ENCODE data around the gene PCDH12.
A peak's percentile ranks its signal among the peaks of the same experiment; 100 is the strongest.
"Not testable (repeated sequence)": the region's sequence is repeated elsewhere in the genome, so short reads cannot be mapped to it uniquely, and the experiment has no call there.

The PCDH12 gene

DNA sequence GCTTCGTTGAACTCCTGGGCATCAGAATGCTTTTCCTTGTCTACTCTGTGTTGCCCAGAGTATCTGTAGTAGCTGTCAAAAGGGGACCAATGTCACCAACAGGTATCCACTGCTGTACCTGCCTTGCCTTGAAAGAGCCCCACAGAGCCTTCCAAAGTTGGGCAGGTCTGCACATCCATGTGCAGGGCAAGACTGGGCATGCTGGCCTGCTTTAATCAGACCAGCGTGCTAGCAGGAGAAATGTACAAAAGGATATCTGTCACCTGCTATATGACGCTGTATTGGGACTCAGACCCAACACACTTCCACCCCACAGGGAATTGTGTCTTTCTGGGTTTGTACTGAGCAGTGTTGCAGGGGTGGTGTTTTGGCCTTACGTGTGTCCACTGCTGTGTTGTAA lies 22.5 kb downstream of the PCDH12 start:
- no peak for DNase-seq

DNA sequence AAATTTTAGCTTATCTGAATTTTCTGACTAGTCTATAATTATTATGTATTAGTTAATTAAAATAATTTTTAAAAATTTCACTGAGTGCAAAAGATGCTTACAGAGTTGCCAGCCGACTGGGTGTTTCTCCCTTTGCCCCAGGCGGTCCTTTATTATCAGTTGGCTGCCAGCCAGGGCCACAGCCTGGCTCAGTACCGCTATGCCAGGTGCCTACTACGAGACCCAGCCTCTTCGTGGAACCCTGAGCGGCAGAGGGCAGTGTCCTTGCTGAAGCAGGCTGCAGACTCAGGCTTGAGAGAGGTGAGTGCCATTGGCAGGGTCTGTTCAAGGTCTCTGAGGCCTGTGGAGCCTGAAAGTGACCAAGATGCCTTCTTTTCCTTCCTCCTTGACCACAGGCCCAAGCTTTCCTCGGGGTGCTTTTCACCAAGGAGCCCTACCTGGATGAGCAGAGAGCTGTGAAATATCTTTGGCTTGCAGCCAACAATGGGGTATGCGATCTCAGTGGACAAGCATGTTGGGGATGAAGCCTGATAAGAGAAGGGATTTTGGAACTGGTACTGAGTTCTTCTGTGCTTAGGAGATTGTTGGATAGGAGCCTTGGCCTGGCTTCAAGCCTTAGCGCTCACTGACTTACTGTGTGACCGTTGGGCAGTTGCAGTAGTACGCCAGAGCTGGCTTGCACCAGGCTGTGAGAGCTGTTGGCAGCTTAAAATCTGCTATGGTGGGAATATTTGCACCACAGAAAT lies 23.7 kb downstream of the PCDH12 start:
- DNase-seq = peak; percentile 91

GRCh38 chr5:141933151-141933550 lies 24.9 kb downstream of the PCDH12 start:
- no peak for DNase-seq

DNA sequence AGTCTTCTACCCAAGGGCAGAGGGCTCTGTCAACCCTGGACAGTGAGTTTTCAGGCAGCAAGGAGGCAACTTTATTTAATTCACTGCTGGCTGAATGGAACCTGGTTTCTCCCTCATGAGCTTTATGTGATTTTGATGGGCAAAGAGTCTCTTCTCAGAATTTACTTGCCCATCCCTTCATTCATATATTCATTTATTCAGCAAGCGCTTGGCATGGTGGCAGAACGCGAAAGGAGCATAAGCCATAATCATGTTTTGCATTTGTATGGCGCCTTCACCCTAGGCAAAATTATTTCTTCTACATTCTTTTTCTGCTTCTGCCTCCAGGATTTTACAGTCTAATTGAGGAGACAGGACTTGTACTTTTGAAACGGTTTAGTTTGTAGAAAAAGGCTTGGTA lies 26.3 kb downstream of the PCDH12 start:
- no peak for DNase-seq

DNA sequence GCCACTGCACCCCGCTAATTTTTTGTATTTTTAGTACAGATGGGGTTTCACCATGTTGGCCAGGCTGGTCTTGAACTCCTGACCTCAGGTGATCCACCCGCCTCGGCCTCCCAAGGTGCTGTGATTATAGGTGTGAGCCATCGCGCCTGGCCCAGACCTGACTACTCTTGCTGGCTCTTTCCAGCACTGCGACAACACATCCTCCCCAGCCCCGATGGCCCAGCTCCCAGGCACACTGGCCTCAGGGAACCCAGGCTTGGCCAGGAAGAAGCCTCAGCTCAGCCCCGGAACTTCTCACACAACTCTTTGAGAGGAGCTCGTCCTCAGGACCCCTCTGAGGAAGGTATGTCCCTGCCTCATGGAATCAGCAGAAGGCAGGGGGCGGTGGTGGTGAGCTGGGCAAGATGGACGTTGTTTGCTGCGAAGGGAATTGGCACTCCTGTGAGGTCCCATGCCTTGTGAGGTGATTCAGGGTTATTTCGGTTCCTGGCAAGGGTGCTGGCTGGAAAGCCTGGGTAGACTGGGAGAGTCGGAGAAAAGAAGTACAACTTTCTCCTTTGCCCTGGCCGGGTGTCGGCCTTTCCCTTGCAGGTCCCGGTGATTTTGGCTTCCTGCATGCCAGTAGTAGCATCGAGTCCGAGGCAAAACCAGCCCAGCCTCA lies 28.5 kb downstream of the PCDH12 start:
- no peak for DNase-seq

DNA sequence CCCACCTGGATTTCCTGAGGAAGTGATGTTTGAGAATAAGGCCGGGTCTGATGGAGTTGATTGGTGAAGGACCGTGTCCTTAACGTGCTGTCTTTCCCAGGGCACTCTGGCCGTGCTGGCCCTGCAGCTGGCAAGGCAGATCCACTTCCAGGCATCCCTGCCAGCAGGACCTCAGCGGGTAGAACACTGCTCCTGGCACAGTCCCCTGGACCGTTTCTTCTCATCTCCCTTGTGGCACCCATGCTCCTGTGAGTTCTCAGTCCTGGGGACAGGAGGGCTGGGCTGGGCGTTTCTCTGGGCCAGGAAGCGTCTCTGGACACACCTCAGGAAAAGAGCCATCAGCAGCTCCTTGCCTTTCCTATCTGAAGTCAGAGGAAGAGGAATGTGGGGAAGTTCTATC lies 30.0 kb downstream of the PCDH12 start:
- DNase-seq = no peak

DNA sequence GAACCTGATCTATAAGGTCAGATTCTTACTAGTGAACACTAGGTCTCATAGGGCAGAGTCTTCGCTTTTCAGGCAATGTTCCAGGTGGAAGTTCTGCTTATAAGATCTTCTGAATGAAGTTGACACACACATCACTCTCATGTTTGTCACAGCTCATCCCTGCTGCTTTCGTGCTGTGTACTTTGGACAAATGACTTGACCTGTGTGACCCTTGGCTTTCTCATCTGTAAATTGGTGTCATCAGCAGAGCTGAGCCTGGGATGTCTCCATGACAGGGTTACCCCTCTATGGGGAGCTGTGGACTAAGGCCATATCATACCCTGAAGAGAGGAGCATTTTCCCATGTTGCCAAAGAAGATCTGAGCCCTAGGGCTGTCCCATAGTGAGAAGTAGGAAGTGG lies 31.6 kb downstream of the PCDH12 start:
- DNase-seq = no peak

- peak; percentile 89 for DNase-seq
Observed at GRCh38 chr5:141923448-141924313, 34.3 kb downstream of the PCDH12 start, which contains the start of gene DELE1. DELE1 (plus strand) TSS chr5:141923871; CDS start chr5:141923942, 71 bp downstream.

- not testable (repeated sequence) for DNase-seq
Observed at GRCh38 chr5:141922827-141923447, 35.1 kb downstream of the PCDH12 start.

- DNase-seq = no peak
Observed at GRCh38 chr5:141920771-141921170, 37.2 kb downstream of the PCDH12 start.

- DNase-seq = no peak
Observed at GRCh38 chr5:141919218-141920119, 38.5 kb downstream of the PCDH12 start.

- no peak for DNase-seq
Observed at GRCh38 chr5:141917760-141918159, 40.2 kb downstream of the PCDH12 start.

GRCh38 chr5:141916522-141916921 lies 41.5 kb downstream of the PCDH12 start:
- no peak for DNase-seq

- no peak for DNase-seq
Observed at GRCh38 chr5:141915881-141916336, 42.1 kb downstream of the PCDH12 start.

- DNase-seq = no peak
Observed at GRCh38 chr5:141914797-141915196, 43.2 kb downstream of the PCDH12 start.

- DNase-seq = no peak
Observed at GRCh38 chr5:141914199-141914743, 43.7 kb downstream of the PCDH12 start.

DNA sequence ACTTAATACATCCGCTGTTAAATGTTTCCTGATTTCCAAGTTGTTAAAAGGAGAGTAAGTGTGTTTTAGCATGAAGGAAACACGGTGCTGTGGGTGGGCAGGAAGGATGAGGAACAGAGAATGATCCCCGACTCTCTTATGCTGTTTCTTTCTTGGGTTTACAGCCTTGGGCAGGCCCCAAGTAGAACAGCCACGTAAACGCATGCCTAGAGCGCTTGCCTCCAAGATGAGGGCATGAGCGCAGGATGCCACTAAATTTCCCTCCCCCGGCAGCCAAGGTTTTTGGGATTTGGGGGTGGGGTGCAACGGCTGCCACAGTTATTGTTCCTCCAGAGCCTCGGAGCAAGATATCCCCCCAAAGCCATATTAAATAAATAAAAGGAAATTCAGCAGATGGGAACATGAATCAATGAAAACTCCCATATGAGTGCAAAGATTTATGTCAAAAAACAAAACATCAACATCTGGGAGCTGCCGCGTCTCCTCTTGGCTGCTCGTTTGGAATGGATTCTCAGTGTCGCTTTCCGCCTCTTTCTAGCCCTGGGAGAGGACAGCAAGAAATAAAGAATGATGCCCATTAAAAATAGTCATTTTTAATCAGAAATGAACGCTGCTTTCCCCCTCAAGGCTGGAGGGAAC lies 44.3 kb downstream of the PCDH12 start:
- no peak for DNase-seq

DNA sequence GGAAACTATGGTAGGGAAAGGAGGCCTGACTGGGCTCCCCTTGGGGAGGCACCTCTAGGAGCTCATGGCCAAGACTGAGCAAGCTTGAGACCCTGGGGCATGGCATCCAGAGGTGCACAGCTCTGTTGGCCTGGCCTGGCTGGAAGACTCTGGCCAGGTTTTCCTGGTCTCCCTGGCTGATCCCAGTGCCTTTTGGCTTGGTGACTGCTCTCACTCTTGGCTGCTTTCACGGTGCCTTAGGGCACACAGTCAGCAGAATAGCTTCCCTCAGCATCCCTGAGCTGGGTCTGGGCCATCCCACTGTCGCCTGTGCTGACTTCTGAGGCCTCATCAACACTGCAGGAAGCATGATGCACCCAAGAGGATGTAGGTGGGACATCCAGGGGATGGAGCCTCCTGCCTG lies 47.7 kb downstream of the PCDH12 start:
- DNase-seq = no peak

GRCh38 chr5:141909212-141909611 lies 48.8 kb downstream of the PCDH12 start:
- DNase-seq = no peak

- no peak for DNase-seq
Observed at GRCh38 chr5:141908796-141909195, 49.2 kb downstream of the PCDH12 start.

DNA sequence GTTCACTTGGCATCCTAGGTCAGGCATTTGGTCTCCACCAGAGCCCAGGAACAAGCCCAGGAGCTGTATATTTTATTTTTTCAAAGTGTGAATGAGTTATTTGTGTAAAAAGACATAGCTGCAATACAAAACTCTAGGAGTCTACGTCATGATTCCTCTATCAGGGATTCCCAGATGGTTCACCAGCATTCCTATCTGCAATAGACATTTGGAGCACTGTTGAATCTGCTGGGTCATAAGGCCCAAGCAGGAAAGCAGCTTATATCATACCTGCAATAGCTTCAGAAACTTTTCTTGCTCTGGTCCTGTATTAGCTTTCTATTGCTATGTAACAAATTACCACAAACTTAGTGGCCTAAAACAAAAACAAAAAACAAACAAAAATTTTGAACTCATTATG lies 51.0 kb downstream of the PCDH12 start:
- no peak for DNase-seq
